C4-2B (cell line): ENCODE results near the gene L3MBTL4.

Experiments
- H3K27ac ChIP-seq: fragments of 450-650 bp; 2 replicates; pipeline ENCODE4 v1.5.1; 2017
- ZFX ChIP-seq: fragments of 450-650 bp; IDR thresholded peaks from 2 replicates; pipeline ENCODE4 v1.6.1; 2017
- TF ChIP-seq, protein P1 (sequence below): fragments of 450-650 bp; conservative IDR thresholded peaks from 2 replicates; pipeline ENCODE4 v1.5.1; 2017; ENCODE audit warnings: mild to moderate bottlenecking

The L3MBTL4 gene

GRCh38 chr18:6161549-6161948 lies 253.2 kb downstream of the L3MBTL4 start:
- no peak overlapping the region for H3K27ac ChIP-seq
- TF ChIP-seq, protein P1, sequence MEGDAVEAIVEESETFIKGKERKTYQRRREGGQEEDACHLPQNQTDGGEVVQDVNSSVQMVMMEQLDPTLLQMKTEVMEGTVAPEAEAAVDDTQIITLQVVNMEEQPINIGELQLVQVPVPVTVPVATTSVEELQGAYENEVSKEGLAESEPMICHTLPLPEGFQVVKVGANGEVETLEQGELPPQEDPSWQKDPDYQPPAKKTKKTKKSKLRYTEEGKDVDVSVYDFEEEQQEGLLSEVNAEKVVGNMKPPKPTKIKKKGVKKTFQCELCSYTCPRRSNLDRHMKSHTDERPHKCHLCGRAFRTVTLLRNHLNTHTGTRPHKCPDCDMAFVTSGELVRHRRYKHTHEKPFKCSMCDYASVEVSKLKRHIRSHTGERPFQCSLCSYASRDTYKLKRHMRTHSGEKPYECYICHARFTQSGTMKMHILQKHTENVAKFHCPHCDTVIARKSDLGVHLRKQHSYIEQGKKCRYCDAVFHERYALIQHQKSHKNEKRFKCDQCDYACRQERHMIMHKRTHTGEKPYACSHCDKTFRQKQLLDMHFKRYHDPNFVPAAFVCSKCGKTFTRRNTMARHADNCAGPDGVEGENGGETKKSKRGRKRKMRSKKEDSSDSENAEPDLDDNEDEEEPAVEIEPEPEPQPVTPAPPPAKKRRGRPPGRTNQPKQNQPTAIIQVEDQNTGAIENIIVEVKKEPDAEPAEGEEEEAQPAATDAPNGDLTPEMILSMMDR, result no peak
- no peak for TF ChIP-seq ZFX

- H3K27ac ChIP-seq, result no peak overlapping the region
- TF ChIP-seq ZFX, result no peak
- TF ChIP-seq, protein P1, result no peak
Measured at GRCh38 chr18:6159426-6159825, 255.3 kb downstream of the L3MBTL4 start.

DNA sequence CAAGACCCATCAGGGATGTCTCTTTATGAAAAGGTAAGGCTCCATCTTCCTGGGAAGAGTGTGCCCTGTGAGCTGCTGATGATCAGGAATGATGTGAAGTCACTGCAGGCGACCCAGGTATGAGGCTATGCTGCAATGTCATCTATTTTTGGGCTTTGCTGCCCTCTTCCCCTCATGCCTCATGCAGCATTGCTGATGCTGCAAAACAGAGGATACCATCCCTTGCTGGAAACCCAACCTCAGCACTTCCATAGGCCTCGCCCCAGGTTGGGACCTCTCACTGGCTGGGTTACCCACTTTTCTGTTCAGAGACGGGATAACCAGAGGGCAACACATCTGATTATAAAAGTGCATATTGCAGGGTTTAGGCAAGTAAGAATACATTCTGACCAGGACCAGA lies 255.8 kb downstream of the L3MBTL4 start:
- TF ChIP-seq, protein P1, result no peak
- TF ChIP-seq ZFX, result no peak
- no peak overlapping the region for H3K27ac ChIP-seq

GRCh38 chr18:6156446-6156845 lies 258.3 kb downstream of the L3MBTL4 start:
- no peak overlapping the region for H3K27ac ChIP-seq
- TF ChIP-seq ZFX, result no peak
- TF ChIP-seq, protein P1, result no peak

- H3K27ac ChIP-seq, result no peak overlapping the region
- TF ChIP-seq ZFX, result no peak
Measured at GRCh38 chr18:6155707-6156106, 259.0 kb downstream of the L3MBTL4 start.

GRCh38 chr18:6150430-6150829 lies 264.3 kb downstream of the L3MBTL4 start:
- H3K27ac ChIP-seq, result no peak overlapping the region
- TF ChIP-seq, protein P1, result no peak
- no peak for TF ChIP-seq ZFX

GRCh38 chr18:6146307-6146661 lies 268.4 kb downstream of the L3MBTL4 start:
- TF ChIP-seq, protein P1, result no peak
- TF ChIP-seq ZFX, result no peak

DNA sequence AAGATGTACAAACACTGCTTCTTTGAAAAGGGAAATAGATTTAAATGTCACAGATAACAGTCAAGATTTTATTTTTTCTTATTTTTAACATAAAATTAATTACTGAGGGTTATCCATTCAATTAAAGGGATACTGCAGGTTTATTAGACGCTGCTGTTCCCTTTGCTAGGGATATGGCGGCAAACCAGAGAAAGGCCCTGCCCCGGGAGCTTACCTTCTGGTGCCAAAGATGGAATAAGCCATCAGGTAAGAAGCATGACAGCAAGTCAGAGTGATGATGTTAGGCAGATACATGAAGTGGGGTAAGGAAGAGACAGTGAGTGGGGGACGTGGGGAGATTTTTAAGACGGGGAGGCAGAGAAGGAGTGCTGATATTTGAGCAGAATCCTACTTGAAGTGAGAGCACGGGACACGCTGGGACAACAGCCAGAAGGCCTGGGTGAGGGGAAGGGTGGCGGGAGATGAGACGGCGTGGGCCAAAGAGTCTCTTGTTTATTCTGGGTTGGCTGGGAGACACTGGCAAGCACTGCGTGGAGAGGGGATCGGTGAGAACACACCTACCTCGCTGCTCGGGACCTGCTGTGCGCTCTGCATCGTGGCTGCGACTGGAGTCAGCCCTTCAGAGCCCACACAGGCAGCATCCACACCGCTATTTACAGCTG lies 268.9 kb downstream of the L3MBTL4 start:
- no peak overlapping the region for H3K27ac ChIP-seq
- TF ChIP-seq ZFX, result no peak
- TF ChIP-seq, protein P1, result no peak

More at GRCh38 chr18:6146307-6146661, 268.4 kb downstream of the L3MBTL4 start:
- H3K27ac ChIP-seq, result no peak overlapping the region
